HepG2 (cell line): ENCODE results near the gene AANAT. TPM values are rescaled to one million over a fixed set of nuclear protein-coding genes. Genes with fewer than 3 reads are reported as not detected.

ENCODE experiments used
- CSRNP2 ChIP-seq: sonication (generic); formaldehyde crosslinking; conservative IDR thresholded peaks from 2 replicates; pipeline ENCODE4 v1.8.0; 2022; ENCODE audit warnings: low read depth, missing genetic modification reagents
- HNF1A ChIP-seq, 2 experiments: sonication (generic) in 1 of 2; formaldehyde crosslinking in 1 of 2; IDR thresholded peaks; 2 replicates each; pipeline versions ENCODE4 v1.4.0 to v1.6.1; 2016 to 2020; ENCODE audit warnings: borderline replicate concordance in 1 of 2, low read depth in 1 of 2, mild to moderate bottlenecking in 1 of 2, missing genetic modification reagents in 1 of 2
- KAT8 ChIP-seq: IDR thresholded peaks from 2 replicates; pipeline ENCODE4 v1.6.1; 2016; ENCODE audit warnings: missing genetic modification reagents, missing compliant biosample characterization
- KLF6 ChIP-seq: IDR thresholded peaks from 2 replicates; pipeline ENCODE4 v1.8.0; 2016; ENCODE audit warnings: missing biosample characterization, missing genetic modification reagents
- MED1 ChIP-seq: sonication (generic); formaldehyde crosslinking; IDR thresholded peaks from 2 replicates; pipeline ENCODE4 v1.4.0; 2020; ENCODE audit warnings: missing genetic modification reagents
- MEIS1 ChIP-seq: sonication (generic); formaldehyde crosslinking; IDR thresholded peaks from 2 replicates; pipeline ENCODE4 v1.9.0; 2021; ENCODE audit warnings: mild to moderate bottlenecking, missing genetic modification reagents, moderate library complexity, borderline replicate concordance
- PRPF4 ChIP-seq: fragments of 200-400 bp; formaldehyde crosslinking; IDR thresholded peaks from 2 replicates; pipeline ENCODE4 v1.6.1; 2016; ENCODE audit warnings: low read length, low read depth; ENCODE audit not compliant: poor library complexity, severe bottlenecking
- RFXANK ChIP-seq: IDR thresholded peaks from 2 replicates; pipeline ENCODE4 v1.6.1; 2016
- TRAFD1 ChIP-seq: sonication (generic); formaldehyde crosslinking; IDR thresholded peaks from 2 replicates; pipeline ENCODE4 v1.5.1; 2020; ENCODE audit warnings: missing genetic modification reagents, mild to moderate bottlenecking, borderline replicate concordance
- UBTF ChIP-seq: sonication (generic); formaldehyde crosslinking; IDR thresholded peaks from 2 replicates; pipeline ENCODE4 v1.4.0; 2020; ENCODE audit warnings: mild to moderate bottlenecking, missing genetic modification reagents
- ZFY ChIP-seq: sonication (generic); formaldehyde crosslinking; IDR thresholded peaks from 2 replicates; pipeline ENCODE4 v1.4.0; 2020; ENCODE audit warnings: missing genetic modification reagents
- ZNF225 ChIP-seq: sonication (generic); formaldehyde crosslinking; IDR thresholded peaks from 2 replicates; pipeline ENCODE4 v1.4.0; 2020; ENCODE audit warnings: mild to moderate bottlenecking, missing genetic modification reagents
- ZNF362 ChIP-seq: sonication (generic); formaldehyde crosslinking; IDR thresholded peaks from 2 replicates; pipeline ENCODE4 v1.4.0; 2020; ENCODE audit warnings: missing genetic modification reagents, mild to moderate bottlenecking, borderline replicate concordance
- ZNF503 ChIP-seq: sonication (generic); formaldehyde crosslinking; IDR thresholded peaks from 2 replicates; pipeline ENCODE4 v1.4.0; 2020; ENCODE audit warnings: missing genetic modification reagents
- polyA plus RNA-seq, 8 experiments: library from polyadenylated mRNA; depleted of rRNA in 3 of 8; stranded (reverse) in 7 of 8; unstranded in 1 of 8; fragments of >200 nt; fragmentation: Illumina TruSeq in 4 of 8; extraction: Trizol in 4 of 8; gene quantifications; 2 replicates each; pipeline versions ENCODE4 v1.2.1 to v1.2.3, GENCODE V29; 2011 to 2016; ENCODE audit warnings: low read depth in 4 of 8, missing spikeins in 1 of 8, mixed read lengths in 1 of 8; ENCODE audit not compliant: insufficient read depth in 1 of 8
- total RNA-seq, 5 experiments: library from RNA; depleted of rRNA; stranded (reverse); fragments of >200 nt; fragmentation: Illumina TruSeq; extraction: Trizol; gene quantifications; 2 replicates each; pipeline ENCODE4 v1.2.3, GENCODE V29; 2016; ENCODE audit warnings: low read depth in 1 of 5

The AANAT gene
- total and polyA plus RNA-seq, 2 of the 13 experiments (the other 11 are each of a cell fraction or from before 2014, with no cell fraction given): 0.07 TPM; not detected in 1

GRCh38 chr17:76501018-76501826, 33.8 kb downstream of the AANAT start, which contains the start of gene RHBDF2 (continued):
- TF ChIP-seq RFXANK (CRISPR knock-in tag): no peak
- no peak; the same call in 1 of the 2 replicates for TF ChIP-seq UBTF (CRISPR knock-in tag)
- TF ChIP-seq KLF6 (CRISPR knock-in tag): peak; percentile 65; the same call in 1 of the 2 replicates
- peak; percentile 79 for TF ChIP-seq ZFY (CRISPR knock-in tag)
- TF ChIP-seq ZNF362: no peak
- no peak for TF ChIP-seq CSRNP2 (CRISPR knock-in tag)
- 0 out of 2 replicates have a peak, but pooled peaks have one; percentile 7 for TF ChIP-seq MED1 (CRISPR knock-in tag)
- TF ChIP-seq PRPF4: no peak
- TF ChIP-seq MEIS1 (CRISPR knock-in tag): peak; percentile 19; the same call in 1 of the 2 replicates
- peak; percentile 54; the same call in 1 of the 2 replicates for TF ChIP-seq KAT8
- peak; percentile 64 for TF ChIP-seq ZNF225 (CRISPR knock-in tag)
- TF ChIP-seq TRAFD1 (CRISPR knock-in tag): no peak; the same call in 1 of the 2 replicates
- TF ChIP-seq HNF1A (IDR thresholded peaks at IDR 0.05; ENCODE audit: low read depth): no peak
- TF ChIP-seq HNF1A (CRISPR knock-in tag; IDR thresholded peaks at IDR 0.05; ENCODE audit: borderline replicate concordance): peak; percentile 5; the same call in 1 of the 2 replicates
- TF ChIP-seq ZNF503: no peak
